Upper lobe of left lung (tissue), 6 donors: ENCODE results near the gene LMLN. TPM values are rescaled to one million over a fixed set of nuclear protein-coding genes. Genes with fewer than 3 reads are reported as not detected.
A peak's percentile ranks its signal among the peaks of the same experiment; 100 is the strongest.

Source experiments
- ATAC-seq, 2 donors: fragments of 200-7000 bp; cut with Tn5 transposase; one replicate each; pipeline ENCODE4 v1.9.1; 2022; ENCODE audit warnings: mild to moderate bottlenecking in 2 of 2, moderate library complexity in 2 of 2; ENCODE audit not compliant: low FRiP score in 2 of 2
- DNase-seq, 2 donors: peaks; one replicate each; pipeline ENCODE4 v3.0.0-alpha.2; 2019 to 2020
- H3K27ac ChIP-seq, 4 donors: fragments of 200-600 bp; sonication (generic); one replicate each; pipeline ENCODE4 v1.5.1; 2016 to 2019
- H3K27me3 ChIP-seq, 4 donors: fragments of 200-600 bp; sonication (generic); one replicate each; pipeline ENCODE4 v1.5.1; 2017 to 2019
- H3K36me3 ChIP-seq, 4 donors: fragments of 200-600 bp; sonication (generic); one replicate each; pipeline ENCODE4 v1.5.1; 2016 to 2019
- H3K4me1 ChIP-seq, 4 donors: fragments of 200-600 bp; sonication (generic); one replicate each; pipeline ENCODE4 v1.5.1; 2018 to 2019
- H3K4me3 ChIP-seq, 4 donors: fragments of 200-600 bp; sonication (generic); one replicate each; pipeline ENCODE4 v1.5.1; 2017 to 2019; ENCODE audit warnings: mild to moderate bottlenecking in 2 of 4, moderate library complexity in 1 of 4
- H3K9me3 ChIP-seq, 4 donors: fragments of 200-600 bp; sonication (generic); one replicate each; pipeline ENCODE4 v1.5.1; 2018 to 2019
- CTCF ChIP-seq, 6 experiments: fragments of 450-650 bp in 4 of 6; fragments of 200-600 bp in 2 of 6; sonication (generic) in 2 of 6; IDR thresholded peaks; one replicate each; pipeline ENCODE4 v1.5.1; 2016 to 2019; ENCODE audit warnings: antibody characterized with exemption in 6 of 6
- EP300 ChIP-seq, 4 donors: sonication (generic); formaldehyde crosslinking; IDR thresholded peaks; one replicate each; pipeline ENCODE4 v1.5.1; 2017; ENCODE audit warnings: antibody characterized with exemption in 4 of 4, control low read depth in 2 of 4
- POLR2A ChIP-seq, 4 donors: fragments of 450-650 bp; IDR thresholded peaks; one replicate each; pipeline ENCODE4 v1.5.1; 2016 to 2017; ENCODE audit warnings: antibody characterized with exemption in 4 of 4, mild to moderate bottlenecking in 2 of 4
- POLR2AphosphoS5 ChIP-seq, 2 donors: sonication (generic); formaldehyde crosslinking; IDR thresholded peaks; one replicate each; pipeline ENCODE4 v1.5.1; 2017; ENCODE audit warnings: antibody characterized with exemption in 2 of 2
- WGBS, 2 donors: methylation state at CpG; one replicate each; pipeline ENCODE4 v1.1.5; 2017 to 2018; 5-methylcytosine and 5-hydroxymethylcytosine counted together
- total RNA-seq, 6 donors: library from RNA; depleted of rRNA in 4 of 6; stranded (reverse); fragments of >200 nt in 4 of 6; gene quantifications; one replicate each; pipeline versions ENCODE4 v1.1.0 to v1.2.1, GENCODE V29; 2016 to 2021
- donor health status: DM: no; HTN: no; CAD: no; lungs with moderate emphysema.
- donor health status: DM: no; HTN: yes; CAD: no; lungs with severe emphysema.

Gene LMLN
- total RNA-seq, 6 donors from 2014 or later = 4.2 to 11.3 (median 9.0) TPM

DNA sequence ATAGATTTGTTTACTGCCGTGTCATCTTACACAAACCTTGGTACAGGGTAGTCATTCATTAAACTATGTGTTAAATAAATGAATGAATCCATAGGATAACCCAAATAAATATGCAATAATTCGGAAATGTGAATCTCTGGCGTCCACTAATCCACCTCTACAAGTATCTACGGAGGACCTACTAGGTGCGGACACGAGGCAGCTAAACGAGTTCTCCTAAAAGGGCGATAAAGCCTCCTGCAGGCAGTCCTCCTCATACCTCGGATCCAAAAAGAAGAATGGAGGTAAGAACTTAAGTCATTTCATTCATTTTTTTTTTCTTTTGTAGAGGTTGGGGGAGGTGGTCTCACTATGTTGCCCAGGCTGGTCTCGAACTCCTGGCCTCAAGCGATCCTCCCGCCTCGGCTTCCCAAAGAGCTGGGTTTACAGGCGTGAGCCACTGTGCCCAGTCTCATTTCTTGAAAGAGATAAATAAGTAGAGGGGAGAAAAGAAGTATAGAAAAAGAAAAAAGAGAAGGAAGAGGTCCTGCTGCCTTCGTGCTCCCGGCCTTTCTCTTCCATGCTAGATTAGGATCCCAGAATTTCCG is 10.7 kb upstream of the LMLN start:
- peak overlapping the region; percentile 87 to 95 (median 88) for H3K27ac ChIP-seq
- WGBS, 2 donors = 22 to 23% methylated on average over 17 of the region's 17 CpGs
- TF ChIP-seq EP300 (IDR thresholded peaks at IDR 0.05) (no peak), POLR2AphosphoS5 (IDR thresholded peaks at IDR 0.05) (no peak), CTCF (IDR thresholded peaks at IDR 0.05) (no peak), POLR2A (IDR thresholded peaks at IDR 0.05) (no peak)
- peaks cover 14 to 33% (median 28%) of the 10 kb centered on the region in 4 donors for H3K36me3 ChIP-seq
- H3K27me3 ChIP-seq = no peaks in the 10 kb centered on the region
- H3K9me3 ChIP-seq = no peaks in the 10 kb centered on the region
- DNase-seq = no peak
- peak overlapping the region; percentile 3 to 64 (median 56) for H3K4me3 ChIP-seq
- H3K4me1 ChIP-seq = peaks cover 30 to 43% (median 34%) of the 10 kb centered on the region in 4 donors
- ATAC-seq = no peak

DNA sequence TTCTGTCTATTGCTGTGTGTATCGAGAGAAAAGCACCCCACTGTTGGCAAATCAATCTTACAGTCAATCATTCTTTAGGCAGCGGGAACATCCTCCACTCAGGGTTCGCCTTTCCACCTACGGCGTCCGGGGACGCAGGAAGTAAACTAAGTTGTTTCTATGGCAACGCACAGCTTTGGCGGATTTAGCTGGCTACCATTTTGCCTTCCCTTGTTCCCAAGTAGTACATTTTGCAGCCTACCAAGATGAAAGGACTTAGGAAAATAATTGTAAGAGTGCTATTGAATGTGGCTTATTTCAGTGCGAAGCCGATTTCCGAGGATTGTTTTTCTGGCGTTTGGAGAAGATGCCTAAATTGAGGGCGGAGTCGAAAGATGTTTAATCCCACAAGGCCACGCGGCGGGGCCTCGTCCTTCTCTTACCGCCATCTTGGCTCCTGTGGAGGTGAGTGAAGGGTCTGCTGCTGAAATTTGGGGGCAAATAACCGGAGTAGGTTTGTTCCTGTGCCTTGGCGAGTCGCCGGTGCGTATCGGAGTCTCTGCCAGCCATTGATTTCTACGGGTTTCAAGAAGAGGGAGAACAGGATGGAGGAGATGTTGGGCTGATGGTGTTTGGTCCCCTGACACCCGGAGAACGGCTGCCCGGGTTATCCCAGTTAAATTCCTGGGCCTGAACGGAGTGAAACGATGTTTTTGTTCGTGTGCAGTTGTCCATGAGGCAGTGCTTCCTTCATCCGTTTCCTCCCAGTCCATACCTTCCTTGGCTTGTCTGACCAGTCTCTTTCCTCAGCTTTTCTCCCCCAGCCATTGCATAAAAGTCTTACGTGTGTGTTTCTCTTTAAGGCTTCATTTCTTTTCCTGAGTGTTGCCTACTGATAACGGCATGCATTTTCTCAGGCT is 10.0 kb upstream of the LMLN start, which contains the start of gene RPL35A:
Gene RPL35A, plus strand, starts transcription at position 413 of the 899 bp plus-strand sequence. CDS start 778 bp downstream, outside the sequence.
- peaks cover 21 to 41% (median 35%) of the 10 kb centered on the region in 4 donors for H3K36me3 ChIP-seq
- H3K27me3 ChIP-seq = no peaks in the 10 kb centered on the region
- TF ChIP-seq CTCF (IDR thresholded peaks at IDR 0.05) (no peak), POLR2A (IDR thresholded peaks at IDR 0.05) (peak; percentile 43 to 92 (median 70)), POLR2AphosphoS5 (IDR thresholded peaks at IDR 0.05) (peak; percentile 89 to 96), EP300 (IDR thresholded peaks at IDR 0.05) (peak in 1 of 4 donors; percentile 54)
- peak within 1 kb of the TSS; percentile 55 to 80 (median 61) for H3K4me3 ChIP-seq
- DNase-seq = peak; percentile 72 to 86
- H3K9me3 ChIP-seq = no peaks in the 10 kb centered on the region
- ATAC-seq = peak; percentile 91 to 97
- H3K27ac ChIP-seq = peak within 1 kb of the TSS; percentile 87 to 95 (median 88)
- WGBS, 2 donors = 0% methylated on average over 35 to 36 of the region's 36 CpGs
- H3K4me1 ChIP-seq = peaks cover 30 to 44% (median 34%) of the 10 kb centered on the region in 4 donors

DNA sequence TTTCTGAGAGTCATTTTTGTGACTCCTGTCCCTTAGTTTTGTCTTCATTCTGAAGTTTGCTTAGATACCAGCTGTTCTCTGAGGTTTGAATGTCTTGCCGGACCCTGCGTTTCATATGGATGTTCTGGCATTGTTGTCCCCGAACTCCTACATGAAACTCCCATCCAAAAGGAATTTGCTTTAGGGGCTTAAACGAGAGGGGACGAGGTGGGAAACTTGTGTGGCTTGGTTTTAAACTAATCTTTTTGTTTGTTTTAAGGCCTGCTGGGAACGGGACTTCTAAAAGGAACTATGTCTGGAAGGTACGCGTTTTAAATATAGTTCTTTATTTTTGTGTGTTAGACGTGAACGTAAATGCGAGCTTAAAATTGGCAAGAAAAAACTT is 9.3 kb upstream of the LMLN start:
- H3K9me3 ChIP-seq = no peaks in the 10 kb centered on the region
- TF ChIP-seq CTCF (IDR thresholded peaks at IDR 0.05) (no peak), POLR2A (IDR thresholded peaks at IDR 0.05) (no peak), POLR2AphosphoS5 (IDR thresholded peaks at IDR 0.05) (no peak), EP300 (IDR thresholded peaks at IDR 0.05) (no peak)
- no peak for DNase-seq
- H3K4me3 ChIP-seq = peak overlapping the region; percentile 55 to 80 (median 61)
- ATAC-seq = no peak
- H3K27me3 ChIP-seq = no peaks in the 10 kb centered on the region
- H3K27ac ChIP-seq = peak overlapping the region; percentile 87 to 95 (median 88)
- 0% methylated on average over 11 of the region's 11 CpGs for WGBS, 2 donors
- H3K4me1 ChIP-seq = peaks cover 30 to 44% (median 34%) of the 10 kb centered on the region in 4 donors
- peaks cover 27 to 47% (median 41%) of the 10 kb centered on the region in 4 donors for H3K36me3 ChIP-seq

DNA sequence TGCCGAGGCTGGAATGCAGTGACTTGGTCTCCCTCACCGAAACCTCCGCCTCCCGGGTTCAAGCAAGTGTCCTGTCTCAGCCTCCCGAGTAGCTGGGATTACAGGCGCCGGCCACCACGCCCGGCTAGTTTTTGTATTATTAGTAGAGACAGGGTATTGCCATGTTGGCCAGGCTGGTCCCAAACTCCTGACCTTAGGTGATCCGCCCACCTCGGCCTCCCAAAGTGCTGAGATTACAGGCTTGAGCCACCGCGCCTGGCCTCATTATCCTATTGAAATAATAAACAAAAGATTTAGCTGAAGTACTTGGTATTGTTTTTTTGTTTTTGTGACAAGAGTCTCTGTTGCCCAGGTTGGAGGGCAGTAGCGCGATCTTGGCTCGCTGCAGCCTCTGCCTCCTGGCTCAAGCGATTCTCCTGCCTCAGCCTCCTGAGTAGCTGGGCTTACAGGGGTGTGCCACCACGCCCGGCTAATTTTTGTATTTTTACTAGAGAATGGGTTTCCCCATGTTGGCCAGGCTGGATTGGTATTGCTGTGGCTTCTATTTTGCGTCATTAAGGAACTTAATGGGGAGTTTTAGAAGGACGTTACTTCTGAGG is 8.5 kb upstream of the LMLN start:
- Histone ChIP-seq H3K36me3 (peaks cover 30 to 55% (median 47%) of the 10 kb centered on the region in 4 donors), H3K9me3 (no peaks in the 10 kb centered on the region), H3K4me1 (peaks cover 31 to 44% (median 34%) of the 10 kb centered on the region in 4 donors), H3K4me3 (peak overlapping the region; percentile 55 to 80 (median 61)), H3K27me3 (no peaks in the 10 kb centered on the region), H3K27ac (peak overlapping the region in 2 of 4 donors; percentile 87 to 95)
- ATAC-seq (no peak), DNase-seq (no peak)
- 82% methylated on average over 21 of the region's 21 CpGs for WGBS, 2 donors
- TF ChIP-seq EP300 (IDR thresholded peaks at IDR 0.05) = no peak
- TF ChIP-seq POLR2A (IDR thresholded peaks at IDR 0.05) = no peak
- no peak for TF ChIP-seq POLR2AphosphoS5 (IDR thresholded peaks at IDR 0.05)
- no peak for TF ChIP-seq CTCF (IDR thresholded peaks at IDR 0.05)
